Neuronal stem cell (in vitro differentiated cells): ENCODE results near the gene OR8D1.

Source experiments
- DNase-seq: peaks from one replicate; pipeline ENCODE4 v3.0.0-alpha.2; 2013; ENCODE audit warnings: low spot score
- H2AFZ ChIP-seq: one replicate; pipeline ENCODE4 v1.6.1; 2013; ENCODE audit warnings: mild to moderate bottlenecking, low read length, inconsistent platforms
- H2AK5ac ChIP-seq: 2 replicates; pipeline ENCODE4 v1.6.1; 2013; ENCODE audit warnings: low read depth, mild to moderate bottlenecking, inconsistent platforms, low read length, moderate library complexity, mixed read lengths
- H2BK120ac ChIP-seq: 2 replicates; pipeline ENCODE4 v1.6.1; 2013; ENCODE audit warnings: low read depth, mild to moderate bottlenecking, inconsistent platforms, low read length, moderate library complexity, mixed read lengths
- H2BK12ac ChIP-seq: one replicate; pipeline ENCODE4 v1.6.1; 2013; ENCODE audit warnings: low read length, inconsistent platforms
- H2BK15ac ChIP-seq: 2 replicates; pipeline ENCODE4 v1.6.1; 2013; ENCODE audit warnings: mild to moderate bottlenecking, low read length, inconsistent platforms, mixed read lengths
- H2BK5ac ChIP-seq: one replicate; pipeline ENCODE4 v1.6.1; 2013; ENCODE audit warnings: inconsistent platforms, mild to moderate bottlenecking, low read length, moderate library complexity
- H3K14ac ChIP-seq: one replicate; pipeline ENCODE4 v1.6.1; 2013; ENCODE audit warnings: low read length, inconsistent platforms
- H3K18ac ChIP-seq: 2 replicates; pipeline ENCODE4 v1.6.1; 2013; ENCODE audit warnings: low read length, inconsistent platforms
- H3K23ac ChIP-seq: 2 replicates; pipeline ENCODE4 v1.6.1; 2013; ENCODE audit warnings: low read depth, mild to moderate bottlenecking, mixed read lengths, low read length, inconsistent platforms; ENCODE audit not compliant: poor library complexity
- H3K27ac ChIP-seq: replicated peaks from 3 replicates; pipeline ENCODE4 v1.5.1; 2013; ENCODE audit warnings: low read length, inconsistent platforms
- H3K27me3 ChIP-seq, 3 experiments: 2 replicates each; pipeline ENCODE4 v1.6.1; 2013; ENCODE audit warnings: low read length in 3 of 3, mild to moderate bottlenecking in 2 of 3, inconsistent platforms in 1 of 3, low read depth in 1 of 3, mixed read lengths in 1 of 3, moderate library complexity in 1 of 3; ENCODE audit not compliant: control insufficient read depth in 3 of 3, insufficient read depth in 3 of 3
- H3K36me3 ChIP-seq, 2 donors: replicated peaks in 1 of 2; 2 replicates each; pipeline ENCODE4 v1.6.1; 2013; ENCODE audit warnings: low read length in 2 of 2; ENCODE audit not compliant: control insufficient read depth in 2 of 2, insufficient read depth in 2 of 2
- H3K4ac ChIP-seq: 2 replicates; pipeline ENCODE4 v1.6.1; 2013; ENCODE audit warnings: inconsistent platforms, mild to moderate bottlenecking, low read length, moderate library complexity
- H3K4me1 ChIP-seq, 2 donors: 1 replicate in 1 of 2; 2 replicates in 1 of 2; pipeline ENCODE4 v1.6.1; 2013; ENCODE audit warnings: low read length in 2 of 2, low read depth in 1 of 2; ENCODE audit not compliant: control insufficient read depth in 2 of 2, insufficient read depth in 1 of 2
- H3K4me2 ChIP-seq: one replicate; pipeline ENCODE4 v1.6.1; 2013; ENCODE audit warnings: mild to moderate bottlenecking, low read length, inconsistent platforms; ENCODE audit not compliant: insufficient read depth, poor library complexity, severe bottlenecking
- H3K4me3 ChIP-seq, 2 donors: 2 replicates each; pipeline ENCODE4 v1.5.1; 2013; ENCODE audit warnings: low read length in 2 of 2, mild to moderate bottlenecking in 2 of 2, inconsistent platforms in 1 of 2, moderate library complexity in 1 of 2
- H3K79me1 ChIP-seq: one replicate; pipeline ENCODE4 v1.6.1; 2013; ENCODE audit warnings: low read depth, mild to moderate bottlenecking, inconsistent platforms, low read length, moderate library complexity
- H3K9ac ChIP-seq: one replicate; pipeline ENCODE4 v1.6.1; 2013; ENCODE audit warnings: mild to moderate bottlenecking, low read depth, low read length, inconsistent platforms; ENCODE audit not compliant: poor library complexity
- H3K9me3 ChIP-seq, 2 donors: replicated peaks in 1 of 2; 2 replicates each; pipeline versions ENCODE3 to v1.6.1; 2013; ENCODE audit warnings: low read length in 2 of 2, mild to moderate bottlenecking in 2 of 2, inconsistent platforms in 1 of 2, low read depth in 1 of 2, mixed read lengths in 1 of 2, moderate library complexity in 1 of 2; ENCODE audit not compliant: control insufficient read depth in 2 of 2, insufficient read depth in 1 of 2
- H4K8ac ChIP-seq: one replicate; pipeline ENCODE4 v1.6.1; 2013; ENCODE audit warnings: low read depth, mild to moderate bottlenecking, inconsistent platforms, low read length, moderate library complexity
- H4K91ac ChIP-seq: one replicate; pipeline ENCODE4 v1.6.1; 2013; ENCODE audit warnings: low read length, low read depth, mild to moderate bottlenecking, inconsistent platforms; ENCODE audit not compliant: poor library complexity
- WGBS, 2 donors: extraction: QIAGEN DNeasy Blood & Tissue Kit; methylation state at CpG; one replicate each; pipeline ENCODE4 v1.1.7; 2013; ENCODE audit warnings: missing lambda C conversion rate in 2 of 2, mixed read lengths in 1 of 2; ENCODE audit not compliant: insufficient read length in 2 of 2, insufficient replicate concordance in 1 of 2; ENCODE audit errors: extremely low coverage in 2 of 2; 5-methylcytosine and 5-hydroxymethylcytosine counted together

OR8D1 gene

GRCh38 chr11:124313131-124313530, 618 bp downstream of the OR8D1 start:
- Histone ChIP-seq H3K79me1 (no peaks in the 10 kb centered on the region), H4K8ac (no peak overlapping the region), H2BK12ac (no peak overlapping the region), H2AK5ac (no peak overlapping the region), H2BK5ac (no peak overlapping the region), H2BK120ac (no peak overlapping the region), H2BK15ac (no peak overlapping the region), H3K9ac (no peak overlapping the region), H3K14ac (no peak overlapping the region), H3K4me3 (no peak overlapping the region), H3K36me3 (no peaks in the 10 kb centered on the region), H3K4ac (no peak overlapping the region), H3K9me3 (no peaks in the 10 kb centered on the region), H3K4me1 (no peaks in the 10 kb centered on the region), H4K91ac (no peak overlapping the region), H2AFZ (no peak overlapping the region), H3K4me2 (no peak overlapping the region), H3K18ac (no peak overlapping the region), H3K27ac (no peak overlapping the region), H3K27me3 (no peaks in the 10 kb centered on the region), H3K23ac (no peak overlapping the region)
- no CpG with 5 or more reads among the region's 4 CpGs for WGBS, 2 donors
- no peak for DNase-seq

- no peak overlapping the region for H4K91ac ChIP-seq
- no peak overlapping the region for H3K27ac ChIP-seq
- DNase-seq, result no peak
Observed at GRCh38 chr11:124311670-124312069, 2.1 kb downstream of the OR8D1 start.

GRCh38 chr11:124311269-124311668, 2.5 kb downstream of the OR8D1 start:
- no peaks in the 10 kb centered on the region for H3K79me1 ChIP-seq
- H2AK5ac ChIP-seq, result no peak overlapping the region
- no peak overlapping the region for H2BK120ac ChIP-seq
- H3K23ac ChIP-seq, result no peak overlapping the region
- H3K9ac ChIP-seq, result no peak overlapping the region
- no CpG with 5 or more reads among the region's 5 CpGs for WGBS, 2 donors
- no peak overlapping the region for H3K14ac ChIP-seq
- H3K4ac ChIP-seq, result no peak overlapping the region
- H3K27me3 ChIP-seq, result no peaks in the 10 kb centered on the region
- no peak overlapping the region for H2BK12ac ChIP-seq
- H3K9me3 ChIP-seq, result no peaks in the 10 kb centered on the region
- no peak overlapping the region for H4K8ac ChIP-seq
- DNase-seq, result no peak
- no peak overlapping the region for H2BK5ac ChIP-seq
- no peak overlapping the region for H3K4me2 ChIP-seq
- H3K18ac ChIP-seq, result no peak overlapping the region
- no peak overlapping the region for H3K4me3 ChIP-seq
- H2BK15ac ChIP-seq, result no peak overlapping the region
- no peaks in the 10 kb centered on the region for H3K4me1 ChIP-seq
- no peak overlapping the region for H2AFZ ChIP-seq
- H3K36me3 ChIP-seq, result no peaks in the 10 kb centered on the region
- H4K91ac ChIP-seq, result no peak overlapping the region
- no peak overlapping the region for H3K27ac ChIP-seq

More at GRCh38 chr11:124311670-124312069, 2.1 kb downstream of the OR8D1 start:
- H3K23ac ChIP-seq, result no peak overlapping the region
- H3K4me2 ChIP-seq, result no peak overlapping the region
- H4K8ac ChIP-seq, result no peak overlapping the region
- H2BK5ac ChIP-seq, result no peak overlapping the region
- H3K9me3 ChIP-seq, result no peaks in the 10 kb centered on the region
- no peak overlapping the region for H2AK5ac ChIP-seq
- no peak overlapping the region for H3K9ac ChIP-seq
- H3K36me3 ChIP-seq, result no peaks in the 10 kb centered on the region
- H3K4ac ChIP-seq, result no peak overlapping the region
- H2BK120ac ChIP-seq, result no peak overlapping the region
- no peaks in the 10 kb centered on the region for H3K4me1 ChIP-seq
- H3K14ac ChIP-seq, result no peak overlapping the region
- H2BK12ac ChIP-seq, result no peak overlapping the region
- H2AFZ ChIP-seq, result no peak overlapping the region
- no peak overlapping the region for H2BK15ac ChIP-seq
- H3K27me3 ChIP-seq, result no peaks in the 10 kb centered on the region
- H3K4me3 ChIP-seq, result no peak overlapping the region
- H3K79me1 ChIP-seq, result no peaks in the 10 kb centered on the region
- H3K18ac ChIP-seq, result no peak overlapping the region

GRCh38 chr11:124310721-124311120, 3.0 kb downstream of the OR8D1 start:
- no peak overlapping the region for H4K8ac ChIP-seq
- H3K9me3 ChIP-seq, result no peaks in the 10 kb centered on the region
- H3K23ac ChIP-seq, result no peak overlapping the region
- H3K79me1 ChIP-seq, result no peaks in the 10 kb centered on the region
- no peak overlapping the region for H2BK15ac ChIP-seq
- H3K4ac ChIP-seq, result no peak overlapping the region
- no peak overlapping the region for H2BK12ac ChIP-seq
- no peak overlapping the region for H4K91ac ChIP-seq
- no peak overlapping the region for H3K18ac ChIP-seq
- no peak overlapping the region for H2BK120ac ChIP-seq
- no peak overlapping the region for H3K14ac ChIP-seq
- H3K4me2 ChIP-seq, result no peak overlapping the region
- H3K27me3 ChIP-seq, result no peaks in the 10 kb centered on the region
- H2BK5ac ChIP-seq, result no peak overlapping the region
- DNase-seq, result no peak
- no peak overlapping the region for H3K4me3 ChIP-seq
- no peak overlapping the region for H2AFZ ChIP-seq
- no peaks in the 10 kb centered on the region for H3K4me1 ChIP-seq
- H3K36me3 ChIP-seq, result no peaks in the 10 kb centered on the region
- no peak overlapping the region for H2AK5ac ChIP-seq
- no peak overlapping the region for H3K9ac ChIP-seq
- no peak overlapping the region for H3K27ac ChIP-seq
